ENCODE data around the gene CDH26. TPM values are rescaled to one million over a fixed set of nuclear protein-coding genes. Genes with fewer than 3 reads are reported as not detected.
"Not testable (repeated sequence)": the region's sequence is repeated elsewhere in the genome, so short reads cannot be mapped to it uniquely, and the experiment has no call there.

The CDH26 gene
- total and polyA plus RNA-seq, 2 donors, result 1.8 to 14.7 TPM

DNA sequence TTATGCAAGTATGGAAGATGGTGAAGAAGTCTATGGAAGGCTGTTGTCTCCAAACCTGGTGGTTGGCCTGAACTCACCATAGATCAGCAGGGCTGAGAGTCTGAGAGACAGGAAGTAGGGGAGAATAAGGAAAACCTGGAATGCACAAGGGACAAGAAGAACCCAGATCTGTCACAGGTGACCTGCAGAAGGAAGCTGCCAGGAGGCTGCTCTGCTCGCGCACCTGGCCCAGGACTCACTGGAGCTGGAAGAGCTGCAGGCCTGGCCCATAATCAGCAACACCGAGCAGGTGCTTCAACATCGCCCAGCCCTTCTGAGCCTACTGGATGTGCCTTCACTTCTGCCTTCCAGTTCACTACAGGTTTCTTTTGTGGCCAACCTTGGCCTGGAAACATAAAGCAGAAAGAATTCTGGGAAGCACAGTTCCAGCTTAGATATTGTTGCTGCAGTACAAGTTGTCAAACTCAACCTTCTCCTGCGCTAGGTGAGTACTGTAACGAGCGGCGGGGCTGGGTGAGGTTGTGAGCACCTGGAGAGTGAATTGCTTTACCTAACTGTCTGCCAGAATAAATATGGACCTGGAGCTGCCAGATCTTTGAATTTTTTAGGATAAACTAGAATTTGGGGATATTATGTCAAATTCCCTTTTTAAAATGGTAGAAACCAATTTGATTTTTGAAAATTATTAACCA lies 82.4 kb downstream of the CDH26 start:
- H3K27ac ChIP-seq (ENCODE audit: low read depth in 1 of 2, low read length in 1 of 2), result peak overlapping the region in 1 of 2 donors; percentile 40
- WGBS, result 94% methylated on average over 8 of the region's 8 CpGs
- no peak overlapping the region for H3K4me3 ChIP-seq (ENCODE audit: low read length in 2 of 2)
- H3K36me3 ChIP-seq (ENCODE audit: control insufficient read depth in 2 of 2, insufficient read depth in 2 of 2, low read length in 1 of 2), result no peaks in the 10 kb centered on the region
- DNase-seq (ENCODE audit: low read depth in 6 of 9, low spot score in 9 of 9), result no peak
- H3K9me3 ChIP-seq (ENCODE audit: control insufficient read depth in 2 of 2, insufficient read depth in 1 of 2, low read length in 1 of 2), result no peaks in the 10 kb centered on the region
- H3K27me3 ChIP-seq (ENCODE audit: control insufficient read depth in 2 of 2, insufficient read depth in 1 of 2, low read length in 1 of 2), result no peaks in the 10 kb centered on the region
- peaks cover 0 to 20% of the 10 kb centered on the region in 2 donors for H3K4me1 ChIP-seq (ENCODE audit: control insufficient read depth in 2 of 2, insufficient read depth in 2 of 2, low read length in 2 of 2)

DNA sequence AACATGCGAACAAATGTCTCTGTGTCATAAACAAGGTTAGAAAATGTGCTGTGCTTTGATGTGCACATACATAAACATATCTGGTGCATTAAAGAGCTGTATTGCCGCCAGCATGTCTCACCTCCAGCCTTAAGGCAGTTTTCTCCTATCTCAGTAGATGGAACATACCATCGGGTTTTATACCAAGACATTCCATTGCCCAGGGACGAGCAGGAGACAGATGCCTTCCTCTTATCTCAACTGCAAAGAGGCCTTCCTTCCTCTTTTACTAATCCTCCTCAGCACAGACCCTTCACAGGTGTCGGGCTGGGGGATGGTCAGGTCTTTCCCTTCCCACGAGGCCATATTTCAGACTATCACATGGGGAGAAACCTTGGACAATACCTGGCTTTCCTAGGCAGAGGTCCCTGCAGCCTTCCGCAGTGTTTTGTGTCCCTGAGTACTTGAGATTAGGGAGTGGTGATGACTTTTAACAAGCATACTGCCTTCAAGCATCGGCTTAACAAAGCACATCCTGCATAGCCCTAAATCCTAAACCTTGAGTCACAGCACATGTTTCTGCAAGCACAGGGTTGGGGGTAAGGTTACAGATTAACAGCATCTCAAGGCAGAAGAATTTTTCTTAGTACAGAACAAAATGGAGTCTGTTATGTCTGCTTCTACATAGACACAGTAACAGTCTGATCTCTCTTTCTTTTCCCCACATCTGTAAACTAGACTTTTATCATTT lies 83.4 kb downstream of the CDH26 start:
- H3K27ac ChIP-seq (ENCODE audit: low read depth in 1 of 2, low read length in 1 of 2); H3K4me3 ChIP-seq (ENCODE audit: low read length in 2 of 2); H3K27me3 ChIP-seq (ENCODE audit: control insufficient read depth in 2 of 2, insufficient read depth in 1 of 2, low read length in 1 of 2); H3K9me3 ChIP-seq (ENCODE audit: control insufficient read depth in 2 of 2, insufficient read depth in 1 of 2, low read length in 1 of 2); H3K36me3 ChIP-seq (ENCODE audit: control insufficient read depth in 2 of 2, insufficient read depth in 2 of 2, low read length in 1 of 2): not testable (repeated sequence)
- peak in 1 of 9 donors; percentile 22 for DNase-seq (ENCODE audit: low read depth in 6 of 9, low spot score in 9 of 9)
- peaks cover 0 to 23% of the 10 kb centered on the region in 2 donors for H3K4me1 ChIP-seq (ENCODE audit: control insufficient read depth in 2 of 2, insufficient read depth in 2 of 2, low read length in 2 of 2)
- 29% methylated on average over 8 of the region's 8 CpGs for WGBS

DNA sequence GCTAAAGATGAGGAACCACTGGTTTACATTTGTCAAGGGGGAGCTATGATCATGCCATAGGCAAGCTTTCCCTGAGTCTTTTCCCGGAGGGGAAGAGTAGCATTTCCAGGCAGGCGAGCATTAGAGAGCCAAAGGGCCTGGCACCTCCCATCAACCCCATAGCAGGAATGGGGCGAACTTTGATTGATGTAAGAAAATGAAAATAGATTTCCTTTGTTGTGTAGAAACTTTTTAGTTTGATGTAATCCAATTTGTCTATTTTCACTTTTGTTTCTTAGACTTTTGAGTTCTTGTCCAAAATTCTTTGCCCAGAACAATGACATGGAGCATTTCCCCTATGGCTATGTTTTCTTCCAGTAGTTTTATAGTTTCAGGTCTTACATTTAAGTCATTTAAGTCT lies 85.2 kb downstream of the CDH26 start:
- Histone ChIP-seq H3K27me3 (ENCODE audit: control insufficient read depth in 2 of 2, insufficient read depth in 1 of 2, low read length in 1 of 2) (no peaks in the 10 kb centered on the region), H3K4me3 (ENCODE audit: low read length in 2 of 2) (no peak overlapping the region), H3K27ac (ENCODE audit: low read depth in 1 of 2, low read length in 1 of 2) (no peak overlapping the region), H3K9me3 (ENCODE audit: control insufficient read depth in 2 of 2, insufficient read depth in 1 of 2, low read length in 1 of 2) (no peaks in the 10 kb centered on the region), H3K36me3 (ENCODE audit: control insufficient read depth in 2 of 2, insufficient read depth in 2 of 2, low read length in 1 of 2) (no peaks in the 10 kb centered on the region), H3K4me1 (ENCODE audit: control insufficient read depth in 2 of 2, insufficient read depth in 2 of 2, low read length in 2 of 2) (peaks cover 0 to 19% of the 10 kb centered on the region in 2 donors)
- DNase-seq (ENCODE audit: low read depth in 6 of 9, low spot score in 9 of 9), result no peak
- 98% methylated on average over 3 of the region's 3 CpGs for WGBS

DNA sequence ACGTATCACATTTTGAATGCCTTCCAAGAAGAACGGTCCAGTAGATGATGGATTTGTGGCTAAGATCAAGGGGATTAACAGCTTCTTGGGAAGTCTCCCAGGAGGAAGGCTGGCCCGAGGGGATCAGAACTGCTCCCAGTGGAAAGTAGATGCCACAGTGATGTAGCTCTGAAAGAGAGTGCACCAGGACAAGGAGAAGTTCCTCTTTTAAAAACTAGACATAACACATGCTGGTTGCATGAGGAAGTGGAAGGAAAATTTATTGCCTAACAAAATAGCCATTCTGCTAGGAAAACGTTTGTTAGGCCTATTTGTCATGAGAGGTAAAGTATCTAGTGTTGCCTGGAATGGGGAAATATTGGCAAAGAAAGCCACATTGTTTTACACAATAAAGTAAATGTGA lies 87.8 kb downstream of the CDH26 start:
- WGBS, result 17% methylated on average over 4 of the region's 4 CpGs
- no peak for DNase-seq (ENCODE audit: low read depth in 6 of 9, low spot score in 9 of 9)
- Histone ChIP-seq H3K9me3 (ENCODE audit: control insufficient read depth in 2 of 2, insufficient read depth in 1 of 2, low read length in 1 of 2) (no peaks in the 10 kb centered on the region), H3K27ac (ENCODE audit: low read depth in 1 of 2, low read length in 1 of 2) (no peak overlapping the region), H3K27me3 (ENCODE audit: control insufficient read depth in 2 of 2, insufficient read depth in 1 of 2, low read length in 1 of 2) (no peaks in the 10 kb centered on the region), H3K36me3 (ENCODE audit: control insufficient read depth in 2 of 2, insufficient read depth in 2 of 2, low read length in 1 of 2) (no peaks in the 10 kb centered on the region), H3K4me1 (ENCODE audit: control insufficient read depth in 2 of 2, insufficient read depth in 2 of 2, low read length in 2 of 2) (peaks cover 0 to 12% of the 10 kb centered on the region in 2 donors), H3K4me3 (ENCODE audit: low read length in 2 of 2) (no peak overlapping the region)

DNA sequence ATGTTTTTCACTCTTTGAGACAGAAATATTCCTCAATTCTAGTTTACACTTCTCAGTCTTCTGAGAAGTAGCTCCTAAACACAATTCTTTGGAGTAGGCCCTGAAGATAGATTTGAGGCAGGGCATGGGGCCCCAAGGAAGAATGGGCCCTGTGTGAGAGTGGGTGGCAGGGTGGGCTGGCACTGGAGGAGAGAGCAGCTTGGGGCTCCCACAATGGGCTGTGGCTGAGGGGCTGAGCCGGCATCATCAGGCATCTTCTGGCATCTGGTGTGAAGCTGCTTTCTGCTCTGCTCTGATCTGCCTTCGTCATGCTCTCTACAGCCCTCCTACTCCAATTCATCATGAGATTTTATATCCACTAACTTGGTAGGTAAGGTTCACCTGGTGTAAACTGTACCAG lies 88.2 kb downstream of the CDH26 start:
- Histone ChIP-seq H3K4me1 (ENCODE audit: control insufficient read depth in 2 of 2, insufficient read depth in 2 of 2, low read length in 2 of 2) (peaks cover 0 to 8% of the 10 kb centered on the region in 2 donors), H3K27ac (ENCODE audit: low read depth in 1 of 2, low read length in 1 of 2) (no peak overlapping the region), H3K36me3 (ENCODE audit: control insufficient read depth in 2 of 2, insufficient read depth in 2 of 2, low read length in 1 of 2) (no peaks in the 10 kb centered on the region), H3K9me3 (ENCODE audit: control insufficient read depth in 2 of 2, insufficient read depth in 1 of 2, low read length in 1 of 2) (no peaks in the 10 kb centered on the region), H3K4me3 (ENCODE audit: low read length in 2 of 2) (no peak overlapping the region), H3K27me3 (ENCODE audit: control insufficient read depth in 2 of 2, insufficient read depth in 1 of 2, low read length in 1 of 2) (no peaks in the 10 kb centered on the region)
- DNase-seq (ENCODE audit: low read depth in 6 of 9, low spot score in 9 of 9), result no peak
- 87% methylated on average over 2 of the region's 2 CpGs for WGBS

DNA sequence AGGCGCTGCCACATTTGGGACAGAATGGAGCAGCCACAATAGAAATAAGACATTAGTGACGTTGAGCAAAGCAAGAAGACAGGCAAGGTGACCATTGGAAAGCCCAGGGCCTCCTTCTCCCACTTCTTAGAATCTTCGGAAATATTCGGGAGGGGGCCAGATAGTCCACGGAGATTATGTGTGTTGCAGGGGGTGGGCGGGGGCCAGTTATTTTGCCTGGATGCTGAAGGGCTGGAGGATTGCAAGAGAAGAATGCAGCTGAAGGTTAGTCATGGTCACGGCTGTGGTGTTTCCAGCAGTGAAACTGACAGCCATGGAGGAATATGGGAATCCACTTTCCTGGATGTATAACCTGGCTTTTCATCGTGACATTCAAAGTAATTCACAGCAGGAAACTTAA lies 88.6 kb downstream of the CDH26 start:
- Histone ChIP-seq H3K27ac (ENCODE audit: low read depth in 1 of 2, low read length in 1 of 2) (no peak overlapping the region), H3K4me3 (ENCODE audit: low read length in 2 of 2) (no peak overlapping the region)

DNA sequence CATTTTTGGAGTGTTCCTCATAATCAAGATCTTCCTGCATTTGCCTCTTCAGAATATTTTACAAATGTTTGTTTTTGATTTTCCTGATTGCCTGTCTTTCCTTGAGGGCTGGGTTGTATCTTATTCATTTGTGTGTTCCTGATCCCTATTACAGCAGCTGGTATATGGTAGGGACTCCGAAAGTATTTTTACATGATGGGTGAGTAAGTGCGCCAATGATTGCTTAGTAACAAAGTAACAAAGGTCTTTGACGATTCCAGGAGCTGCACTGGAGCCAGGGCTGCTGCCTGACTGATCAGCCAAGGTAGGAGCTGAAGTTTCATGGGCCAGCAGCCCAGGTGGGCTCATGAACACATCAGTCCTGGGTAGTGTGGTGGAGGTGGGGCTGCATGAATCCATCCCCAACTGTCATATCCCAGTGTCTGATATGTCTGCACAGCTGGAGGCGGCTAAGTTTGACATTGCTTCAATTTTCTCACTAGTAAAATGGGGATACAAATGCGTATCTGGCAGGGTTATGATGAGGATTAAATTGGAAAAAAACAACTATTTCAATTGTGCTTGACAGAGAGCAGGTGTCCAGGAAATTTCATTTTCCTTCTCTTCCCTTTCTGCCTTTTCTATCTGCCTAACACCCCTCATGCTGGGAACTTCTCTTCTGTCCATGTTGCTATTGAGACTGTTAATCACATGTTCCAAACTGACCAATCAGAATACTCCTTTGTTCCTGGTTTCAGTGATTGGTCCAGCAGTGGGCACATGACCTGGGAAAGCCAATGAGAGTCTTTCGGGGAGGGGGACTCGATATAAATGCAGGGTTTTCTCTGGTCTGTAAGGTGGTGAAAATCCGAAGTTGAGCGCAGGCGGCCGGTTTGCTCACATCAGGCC lies 90.7 kb downstream of the CDH26 start:
- 98% methylated on average over 11 of the region's 11 CpGs for WGBS
- Histone ChIP-seq H3K4me3 (ENCODE audit: low read length in 2 of 2) (no peak overlapping the region), H3K27ac (ENCODE audit: low read depth in 1 of 2, low read length in 1 of 2) (no peak overlapping the region), H3K9me3 (ENCODE audit: control insufficient read depth in 2 of 2, insufficient read depth in 1 of 2, low read length in 1 of 2) (no peaks in the 10 kb centered on the region), H3K4me1 (ENCODE audit: control insufficient read depth in 2 of 2, insufficient read depth in 2 of 2, low read length in 2 of 2) (peaks cover 0 to 3% of the 10 kb centered on the region in 2 donors), H3K27me3 (ENCODE audit: control insufficient read depth in 2 of 2, insufficient read depth in 1 of 2, low read length in 1 of 2) (no peaks in the 10 kb centered on the region), H3K36me3 (ENCODE audit: control insufficient read depth in 2 of 2, insufficient read depth in 2 of 2, low read length in 1 of 2) (no peaks in the 10 kb centered on the region)
- no peak for DNase-seq (ENCODE audit: low read depth in 6 of 9, low spot score in 9 of 9)

More for the DNA sequence above, 88.6 kb downstream of the CDH26 start:
- H3K4me1 ChIP-seq (ENCODE audit: control insufficient read depth in 2 of 2, insufficient read depth in 2 of 2, low read length in 2 of 2), result peaks cover 0 to 8% of the 10 kb centered on the region in 2 donors
- no peak for DNase-seq (ENCODE audit: low read depth in 6 of 9, low spot score in 9 of 9)
- no peaks in the 10 kb centered on the region for H3K9me3 ChIP-seq (ENCODE audit: control insufficient read depth in 2 of 2, insufficient read depth in 1 of 2, low read length in 1 of 2)
- WGBS, result 97% methylated on average over 8 of the region's 8 CpGs
- H3K36me3 ChIP-seq (ENCODE audit: control insufficient read depth in 2 of 2, insufficient read depth in 2 of 2, low read length in 1 of 2), result no peaks in the 10 kb centered on the region
- no peaks in the 10 kb centered on the region for H3K27me3 ChIP-seq (ENCODE audit: control insufficient read depth in 2 of 2, insufficient read depth in 1 of 2, low read length in 1 of 2)

DNA sequence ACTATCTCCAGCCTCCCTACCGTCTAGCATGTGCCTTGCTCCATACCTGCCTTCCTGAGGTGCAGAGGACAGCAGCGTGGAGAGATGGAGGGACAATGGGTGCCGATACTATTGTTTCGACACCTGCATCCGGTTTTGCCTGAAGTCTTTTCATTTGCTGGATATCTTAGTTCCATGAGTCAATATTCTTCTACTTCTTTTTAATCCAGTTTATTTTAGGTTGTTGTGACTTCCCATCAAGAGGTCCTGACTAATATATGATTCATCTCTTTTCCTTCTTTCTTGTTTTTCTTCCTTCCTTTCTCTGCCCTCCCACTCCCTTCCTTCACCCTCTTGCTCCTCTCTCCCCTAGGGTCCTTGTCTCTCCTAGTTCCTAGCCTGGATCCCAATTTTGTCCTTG lies 91.4 kb downstream of the CDH26 start:
- DNase-seq (ENCODE audit: low read depth in 6 of 9, low spot score in 9 of 9), result no peak
- Histone ChIP-seq H3K27ac (ENCODE audit: low read depth in 1 of 2, low read length in 1 of 2) (no peak overlapping the region), H3K4me3 (ENCODE audit: low read length in 2 of 2) (no peak overlapping the region), H3K36me3 (ENCODE audit: control insufficient read depth in 2 of 2, insufficient read depth in 2 of 2, low read length in 1 of 2) (no peaks in the 10 kb centered on the region), H3K27me3 (ENCODE audit: control insufficient read depth in 2 of 2, insufficient read depth in 1 of 2, low read length in 1 of 2) (no peaks in the 10 kb centered on the region), H3K4me1 (ENCODE audit: control insufficient read depth in 2 of 2, insufficient read depth in 2 of 2, low read length in 2 of 2) (peaks cover 0 to 5% of the 10 kb centered on the region in 2 donors), H3K9me3 (ENCODE audit: control insufficient read depth in 2 of 2, insufficient read depth in 1 of 2, low read length in 1 of 2) (no peaks in the 10 kb centered on the region)
- 95% methylated on average over 5 of the region's 5 CpGs for WGBS

Data from thymus (tissue), 11 donors.